ENCODE measurements around the gene LRP8. TPM values are rescaled to one million over a fixed set of nuclear protein-coding genes. Genes with fewer than 3 reads are reported as not detected.

Gene LRP8
- total and polyA plus RNA-seq, 9 of the 15 experiments (the other 6 are each of a cell fraction or from before 2014, with no cell fraction given), result 7.1 to 56.1 (median 31.3) TPM

- no peak for TF ChIP-seq PREB (CRISPR knock-in tag; IDR thresholded peaks at IDR 0.05)
- TF ChIP-seq, protein P1, sequence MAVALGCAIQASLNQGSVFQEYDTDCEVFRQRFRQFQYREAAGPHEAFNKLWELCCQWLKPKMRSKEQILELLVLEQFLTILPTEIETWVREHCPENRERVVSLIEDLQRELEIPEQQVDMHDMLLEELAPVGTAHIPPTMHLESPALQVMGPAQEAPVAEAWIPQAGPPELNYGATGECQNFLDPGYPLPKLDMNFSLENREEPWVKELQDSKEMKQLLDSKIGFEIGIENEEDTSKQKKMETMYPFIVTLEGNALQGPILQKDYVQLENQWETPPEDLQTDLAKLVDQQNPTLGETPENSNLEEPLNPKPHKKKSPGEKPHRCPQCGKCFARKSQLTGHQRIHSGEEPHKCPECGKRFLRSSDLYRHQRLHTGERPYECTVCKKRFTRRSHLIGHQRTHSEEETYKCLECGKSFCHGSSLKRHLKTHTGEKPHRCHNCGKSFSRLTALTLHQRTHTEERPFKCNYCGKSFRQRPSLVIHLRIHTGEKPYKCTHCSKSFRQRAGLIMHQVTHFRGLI (CRISPR knock-in tag; IDR thresholded peaks at IDR 0.05), result no peak
- TF ChIP-seq CBFA2T2 (conservative IDR thresholded peaks at IDR 0.05), result no peak
- TF ChIP-seq HINFP (tag; conservative IDR thresholded peaks at IDR 0.05; ENCODE audit: low read depth), result no peak; the same call in 1 of the 2 replicates
- TF ChIP-seq ZBED1 (IDR thresholded peaks at IDR 0.05), result no peak
- peak; percentile 77; the same call in 1 of the 2 replicates for TF ChIP-seq SIN3B (IDR thresholded peaks at IDR 0.05; ENCODE audit: low read depth)
- no peak for TF ChIP-seq RBM34 (IDR thresholded peaks at IDR 0.05; ENCODE audit: borderline replicate concordance, insufficient read depth, low read length)
- TF ChIP-seq IFI16 (CRISPR knock-in tag; IDR thresholded peaks at IDR 0.05), result no peak
- no peak for TF ChIP-seq ZNF212 (CRISPR knock-in tag; IDR thresholded peaks at IDR 0.05)
- no peak for TF ChIP-seq ZBTB8A (IDR thresholded peaks at IDR 0.05; ENCODE audit: partially characterized antibody)
- peak; percentile 78 for TF ChIP-seq ZEB2 (IDR thresholded peaks at IDR 0.05)
- no peak for TF ChIP-seq PTRF (tag; IDR thresholded peaks at IDR 0.05)
- no peak for TF ChIP-seq ZNF696 (CRISPR knock-in tag; conservative IDR thresholded peaks at IDR 0.05)
- no peak for TF ChIP-seq AFF1 (IDR thresholded peaks at IDR 0.05; ENCODE audit: low read depth in 1 of 2, partially characterized antibody in 2 of 2)
- TF ChIP-seq BCLAF1 (IDR thresholded peaks at IDR 0.05; ENCODE audit: borderline replicate concordance in 1 of 2, control insufficient read depth in 1 of 2, low read depth in 2 of 2, low read length in 1 of 2), result no peak
- TF ChIP-seq PHF20 (IDR thresholded peaks at IDR 0.05; ENCODE audit: partially characterized antibody), result peak; percentile 95
These were observed 107.5 kb downstream of the LRP8 start, which contains the start of gene CZIB (continued) for GRCh38 chr1:53220171-53220961.

All from K562 (cell line).